Activated CD4-positive, alpha-beta T cell treated with anti-CD3 and anti-CD28 coated beads for 36 hours (primary cell): Measurements from ENCODE around the gene OR4D10. TPM values are rescaled to one million over a fixed set of nuclear protein-coding genes. Genes with fewer than 3 reads are reported as not detected.
A peak's percentile ranks its signal among the peaks of the same experiment; 100 is the strongest.
"Not testable (repeated sequence)": the region's sequence is repeated elsewhere in the genome, so short reads cannot be mapped to it uniquely, and the experiment has no call there.

Source experiments
- ATAC-seq: fragments of 200-7000 bp; cut with Tn5 transposase; one replicate; pipeline ENCODE4 v1.10.0; 2021; ENCODE audit warnings: mild to moderate bottlenecking, moderate library complexity
- CTCF ChIA-PET: fragments of 350-600 bp; sonication (Branson Sonifier 250); formaldehyde crosslinking; loops from one replicate; lab custom pipeline; 2021; ENCODE audit warnings: antibody characterized with exemption; lab: Charles Lee
- POLR2A ChIA-PET: fragments of 350-600 bp; sonication (Branson Sonifier 250); formaldehyde crosslinking; loops from one replicate; lab custom pipeline; 2021; ENCODE audit warnings: antibody characterized with exemption, inconsistent platforms; lab: Charles Lee
- DNase-seq: peaks from one replicate; pipeline ENCODE4 v3.0.0-alpha.2; 2020
- H3K27ac Mint-ChIP-seq: one replicate; pipeline ENCODE4 v1.8.0; 2021; ENCODE audit warnings: mixed read lengths
- H3K27me3 Mint-ChIP-seq: one replicate; pipeline ENCODE4 v1.8.0; 2021; ENCODE audit warnings: mixed read lengths
- H3K36me3 Mint-ChIP-seq: one replicate; pipeline ENCODE4 v1.8.0; 2021; ENCODE audit warnings: low read depth, mixed read lengths
- H3K4me1 Mint-ChIP-seq: one replicate; pipeline ENCODE4 v1.8.0; 2021; ENCODE audit warnings: mixed read lengths
- H3K4me3 Mint-ChIP-seq: one replicate; pipeline ENCODE4 v1.8.0; 2021; ENCODE audit warnings: mild to moderate bottlenecking, moderate library complexity, mixed read lengths
- H3K9me3 Mint-ChIP-seq: one replicate; pipeline ENCODE4 v1.8.0; 2021; ENCODE audit warnings: low read depth, mixed read lengths
- intact Hi-C, 2 experiments: fragments of 100-400 bp; cut with DNase I in 1 of 2; cut with micrococcal nuclease in 1 of 2; formaldehyde crosslinking; loops; one replicate each; pipeline versions ENCODE4 v1.14.2 to v1.15.1; 2022 to 2024; cut with DNase I, micrococcal nuclease
- total RNA-seq, 2 experiments: library from RNA; stranded (reverse); gene quantifications; one replicate each; pipeline ENCODE4 v1.2.3, GENCODE V29; 2021

Gene OR4D10
- not detected for total RNA-seq

DNA sequence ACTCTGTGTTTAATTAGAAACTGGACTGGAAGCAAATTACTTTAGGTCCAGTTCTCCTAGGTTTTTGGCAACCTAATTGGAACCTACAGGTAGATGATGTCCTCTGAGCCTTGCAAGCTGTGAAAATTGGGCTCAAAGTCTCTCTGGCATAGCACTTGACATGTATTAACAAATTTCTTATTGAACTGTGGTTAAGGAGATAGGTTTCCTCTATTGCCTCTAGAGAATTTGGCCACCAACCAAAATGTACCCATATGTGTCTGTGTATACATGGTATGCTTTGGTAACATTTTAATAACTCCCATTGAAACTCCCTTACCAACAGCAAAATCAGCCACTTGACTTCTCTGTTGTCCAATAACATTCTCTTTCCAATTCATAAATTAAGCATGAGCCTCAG is at the start of gene OR4D10:
TSS of gene OR4D10 (plus strand) at position 301 of the 400 bp plus-strand sequence. CDS start 4,115 bp downstream, outside the sequence.
- CTCF ChIA-PET = no interaction called here
- no peak within 1 kb of the TSS for H3K4me3 Mint-ChIP-seq

DNA sequence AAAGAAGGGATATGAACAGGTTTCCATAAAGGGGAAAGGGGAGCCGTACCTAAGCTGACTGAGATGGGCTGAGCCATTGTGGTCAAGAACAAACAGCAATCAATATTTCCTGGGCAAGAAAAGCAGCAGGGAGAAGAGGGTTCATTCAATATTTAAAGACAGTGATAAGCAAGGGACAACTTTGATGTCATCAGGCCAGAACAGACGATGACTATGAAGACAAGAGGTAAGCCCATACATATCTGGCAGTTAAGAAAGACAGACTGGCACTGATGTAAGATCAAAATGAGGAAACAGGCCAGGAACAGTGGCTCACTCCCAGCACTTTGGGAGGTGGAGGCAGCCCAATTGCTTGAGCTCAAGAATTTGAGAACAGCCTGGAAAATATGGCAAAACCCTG is 49.3 kb upstream of the OR4D10 start:
- ATAC-seq = no peak
- POLR2A ChIA-PET = no interaction called here
- H3K4me3 Mint-ChIP-seq = no peak overlapping the region
- no peaks in the 10 kb centered on the region for H3K9me3 Mint-ChIP-seq
- no peak overlapping the region for H3K27ac Mint-ChIP-seq
- intact Hi-C loops = no loop called here
- CTCF ChIA-PET = no interaction called here
- H3K36me3 Mint-ChIP-seq = no peaks in the 10 kb centered on the region
- no peaks in the 10 kb centered on the region for H3K4me1 Mint-ChIP-seq
- peaks cover under 1% of the 10 kb centered on the region for H3K27me3 Mint-ChIP-seq
- no peak for DNase-seq

More for the DNA sequence above, at the start of gene OR4D10:
- H3K4me1 Mint-ChIP-seq = no peaks in the 10 kb centered on the region
- H3K27me3 Mint-ChIP-seq = peaks cover 7% of the 10 kb centered on the region
- no peaks in the 10 kb centered on the region for H3K9me3 Mint-ChIP-seq
- POLR2A ChIA-PET = no interaction called here
- DNase-seq (no peak), ATAC-seq (no peak)
- H3K36me3 Mint-ChIP-seq = no peaks in the 10 kb centered on the region
- intact Hi-C loops = loop anchor here in 1 of 2 experiments (10.0 kb wide), 1 partner anchor 62 kb away; no protein-coding TSS in a partner anchor
- H3K27ac Mint-ChIP-seq = no peak within 1 kb of the TSS

DNA sequence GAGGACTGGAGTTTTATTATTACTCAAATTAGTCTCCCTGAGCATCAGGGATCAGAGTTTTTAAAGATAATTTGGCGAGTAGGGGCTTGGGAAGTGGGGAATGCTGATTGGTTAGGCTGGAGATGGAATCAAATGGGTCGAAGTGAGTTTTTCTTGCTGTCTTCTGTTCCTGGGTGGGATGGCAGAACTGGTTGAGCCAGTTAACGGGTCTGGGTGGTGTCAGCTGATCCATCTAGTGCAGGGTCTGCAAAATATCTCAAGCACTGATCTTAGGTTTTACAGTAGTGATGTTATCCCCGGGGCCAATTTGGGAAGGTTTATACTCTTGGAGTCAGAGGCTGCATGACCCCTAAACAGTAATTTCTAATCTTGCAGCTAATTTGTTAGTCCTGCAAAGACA is 48.0 kb upstream of the OR4D10 start:
- ATAC-seq (no peak), DNase-seq (no peak)
- intact Hi-C loops = no loop called here
- Mint-ChIP-seq H3K27ac (no peak overlapping the region), H3K27me3 (peaks cover 2% of the 10 kb centered on the region), H3K36me3 (no peaks in the 10 kb centered on the region), H3K9me3 (no peaks in the 10 kb centered on the region), H3K4me3 (no peak overlapping the region), H3K4me1 (no peaks in the 10 kb centered on the region)
- POLR2A ChIA-PET = no interaction called here
- CTCF ChIA-PET = interaction anchor here (0.7 to 1.2 kb wide), 2 partner anchors 253 to 482 kb away, joined by 3 to 4 read pairs; partner anchors contain the start of gene DTX4

DNA sequence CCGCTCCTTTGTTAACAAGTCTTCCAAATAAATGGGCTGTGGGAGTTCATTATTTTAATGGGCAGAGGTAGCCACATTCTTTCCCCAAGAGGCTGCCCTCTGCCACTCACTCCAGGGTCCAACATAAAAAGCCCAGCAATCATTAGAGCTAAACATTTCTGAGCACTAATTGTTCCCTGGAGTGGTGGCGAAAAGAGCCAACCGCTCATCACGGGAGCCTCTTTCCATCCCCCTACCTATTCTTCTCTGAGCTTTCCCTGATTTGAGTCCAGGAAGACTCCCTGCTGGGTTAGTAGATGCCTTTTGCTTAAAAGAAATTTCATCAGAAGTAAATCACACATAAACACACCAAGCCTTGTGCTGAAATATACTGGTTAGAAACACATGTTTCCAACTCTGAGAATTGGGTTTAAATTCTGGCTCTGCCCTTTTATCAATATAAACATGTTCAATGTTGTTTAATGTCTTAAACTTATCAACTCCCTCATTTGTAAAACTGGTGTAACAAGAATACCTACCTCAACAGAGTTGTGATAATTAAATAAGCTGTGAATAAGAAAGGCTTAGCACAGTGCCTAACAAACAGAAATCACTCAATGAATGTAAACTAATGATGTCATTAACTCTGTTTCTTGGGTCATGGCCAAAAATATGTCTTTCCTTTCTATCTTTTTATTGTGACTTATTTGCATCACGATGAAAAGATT is 46.6 kb upstream of the OR4D10 start, which contains the start of gene OR5A2:
TSS of gene OR5A2 (minus strand) at position 53 of the 707 bp plus-strand sequence. CDS start 3,460 bp downstream, outside the sequence.
- CTCF ChIA-PET = interaction anchor here (1.2 kb wide), 1 partner anchor 255 kb away, joined by 3 read pairs; the partner anchor contains the start of gene DTX4
- intact Hi-C loops = no loop called here
- no peak for DNase-seq
- no peaks in the 10 kb centered on the region for H3K36me3 Mint-ChIP-seq
- H3K4me3 Mint-ChIP-seq = no peak within 1 kb of the TSS
- no peak for ATAC-seq
- POLR2A ChIA-PET = no interaction called here
- no peaks in the 10 kb centered on the region for H3K4me1 Mint-ChIP-seq
- no peak within 1 kb of the TSS for H3K27ac Mint-ChIP-seq
- peaks cover 2% of the 10 kb centered on the region for H3K27me3 Mint-ChIP-seq
- H3K9me3 Mint-ChIP-seq = no peaks in the 10 kb centered on the region

DNA sequence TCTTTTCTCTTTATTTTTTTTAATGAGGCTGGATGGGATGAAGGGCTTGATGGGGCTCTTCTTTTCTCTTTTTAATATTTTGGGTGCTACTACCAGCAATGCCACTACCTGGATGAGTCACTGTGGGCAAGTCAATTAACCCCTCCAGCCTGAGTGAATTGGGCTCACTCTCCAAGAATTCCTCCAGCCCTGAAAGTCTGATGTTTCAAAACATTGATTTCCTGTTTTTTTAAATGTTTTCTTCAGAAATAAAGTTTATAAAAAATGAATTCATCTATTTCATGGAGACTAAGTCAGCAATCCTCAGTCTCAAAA is 46.1 kb upstream of the OR4D10 start:
- Mint-ChIP-seq H3K27ac (no peak overlapping the region), H3K4me1 (no peaks in the 10 kb centered on the region), H3K9me3 (no peaks in the 10 kb centered on the region), H3K27me3 (peaks cover 2% of the 10 kb centered on the region), H3K36me3 (no peaks in the 10 kb centered on the region), H3K4me3 (no peak overlapping the region)
- DNase-seq (no peak), ATAC-seq (no peak)
- intact Hi-C loops = no loop called here
- ChIA-PET POLR2A (no interaction called here), CTCF (no interaction called here)

DNA sequence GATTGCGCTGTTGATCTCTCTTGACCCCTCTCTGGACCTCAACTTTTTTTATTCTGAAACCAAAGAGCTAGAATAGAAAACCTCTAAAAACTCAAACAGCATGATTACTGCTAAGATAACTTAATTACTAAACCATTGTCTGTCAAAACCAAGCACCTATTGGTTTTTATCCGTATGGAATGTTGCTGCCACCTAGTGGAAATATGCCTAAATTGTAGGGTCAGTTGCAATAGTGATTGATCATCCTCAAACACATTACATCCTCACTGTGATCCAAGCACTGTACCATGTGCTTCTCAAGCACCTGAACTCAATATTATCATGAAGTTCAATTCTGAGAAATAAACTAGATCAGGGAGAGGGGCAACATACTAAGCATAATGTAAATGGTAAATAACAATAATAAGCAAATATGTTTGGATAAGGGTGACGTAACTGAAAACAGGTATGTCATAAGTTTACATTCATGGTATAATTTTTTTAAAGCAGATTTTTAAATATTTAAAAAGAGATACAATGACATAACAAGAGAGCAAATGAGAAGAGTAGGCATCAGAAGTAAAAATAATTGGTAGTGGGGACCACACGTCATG is 43.1 kb upstream of the OR4D10 start:
- Mint-ChIP-seq H3K27ac (no peak overlapping the region), H3K9me3 (no peaks in the 10 kb centered on the region), H3K36me3 (no peaks in the 10 kb centered on the region), H3K27me3 (peaks cover 6% of the 10 kb centered on the region), H3K4me1 (no peaks in the 10 kb centered on the region), H3K4me3 (no peak overlapping the region)
- DNase-seq = peak; percentile 45
- ATAC-seq = peak; percentile 83
- intact Hi-C loops = loop anchor here (1.0 to 5.0 kb wide), 4 partner anchors 145 to 259 kb away; no protein-coding TSS in a partner anchor
- ChIA-PET CTCF (interaction anchor here (0.7 to 3.8 kb wide), 12 partner anchors 10 to 259 kb away, joined by 3 to 33 read pairs (median 4); partner anchors contain the start of gene DTX4), POLR2A (no interaction called here)

DNA sequence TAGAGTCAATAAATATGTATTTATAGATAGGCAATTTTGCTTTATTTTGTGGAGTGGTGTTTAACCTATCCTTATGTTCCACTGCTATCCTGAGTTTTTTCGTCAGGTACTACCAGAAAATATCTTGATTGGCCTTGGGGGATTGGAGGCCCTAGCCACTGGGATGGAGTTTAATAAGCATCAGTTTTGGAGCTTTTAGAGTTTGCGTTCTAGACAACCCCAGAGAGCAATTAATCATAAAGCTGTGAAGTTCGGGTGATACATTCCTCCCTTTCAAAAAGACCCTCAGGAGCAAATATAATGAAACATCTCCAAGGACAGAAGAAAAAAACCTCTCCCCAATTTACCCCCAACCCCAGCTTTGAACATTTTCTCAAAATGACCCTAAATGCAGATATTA is 36.9 kb upstream of the OR4D10 start, which contains the start of gene OR5A1:
TSS of gene OR5A1 (plus strand) at position 301 of the 400 bp plus-strand sequence. CDS start 6,700 bp downstream, outside the sequence.
- Mint-ChIP-seq H3K27me3 (peaks cover 4% of the 10 kb centered on the region), H3K36me3 (no peaks in the 10 kb centered on the region), H3K27ac (no peak within 1 kb of the TSS), H3K4me3 (no peak within 1 kb of the TSS), H3K9me3 (no peaks in the 10 kb centered on the region), H3K4me1 (no peaks in the 10 kb centered on the region)
- POLR2A ChIA-PET = no interaction called here
- ATAC-seq = no peak
- CTCF ChIA-PET = interaction anchor here (0.6 to 2.6 kb wide), 3 partner anchors 18 to 265 kb away, joined by 3 to 7 read pairs (median 5); partner anchors contain the start of gene DTX4
- intact Hi-C loops = no loop called here
- no peak for DNase-seq

DNA sequence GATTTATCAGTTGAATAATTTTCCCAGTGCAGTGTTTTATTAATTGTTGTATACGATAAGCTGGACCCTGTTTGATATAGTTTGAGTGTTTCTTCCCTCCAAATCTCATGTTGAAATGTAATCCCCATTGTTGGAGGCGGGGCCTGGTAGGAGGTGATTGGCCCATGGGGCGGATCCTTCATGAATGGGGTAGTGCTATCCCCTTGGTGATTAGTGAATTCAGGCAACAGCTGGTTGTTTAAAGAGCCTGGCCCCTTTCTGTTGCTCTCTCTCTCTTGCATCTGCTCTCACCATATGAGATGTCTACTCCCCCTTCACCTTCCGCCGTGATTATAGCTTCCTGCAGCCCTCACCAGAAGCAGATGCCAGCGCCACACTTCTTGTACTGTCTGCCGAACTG is 35.3 kb upstream of the OR4D10 start:
- Mint-ChIP-seq H3K27ac (no peak overlapping the region), H3K9me3 (no peaks in the 10 kb centered on the region), H3K4me3 (no peak overlapping the region), H3K27me3 (peaks cover 3% of the 10 kb centered on the region), H3K4me1 (no peaks in the 10 kb centered on the region), H3K36me3 (no peaks in the 10 kb centered on the region)
- intact Hi-C loops = no loop called here
- ChIA-PET POLR2A (interaction anchor here (0.6 kb wide), 1 partner anchor 280 kb away, joined by 4 read pairs; no protein-coding TSS in a partner anchor), CTCF (interaction anchor here (0.6 to 1.2 kb wide), 2 partner anchors 20 to 38 kb away, joined by 3 read pairs; no protein-coding TSS in a partner anchor)
- ATAC-seq = no peak
- DNase-seq = no peak

DNA sequence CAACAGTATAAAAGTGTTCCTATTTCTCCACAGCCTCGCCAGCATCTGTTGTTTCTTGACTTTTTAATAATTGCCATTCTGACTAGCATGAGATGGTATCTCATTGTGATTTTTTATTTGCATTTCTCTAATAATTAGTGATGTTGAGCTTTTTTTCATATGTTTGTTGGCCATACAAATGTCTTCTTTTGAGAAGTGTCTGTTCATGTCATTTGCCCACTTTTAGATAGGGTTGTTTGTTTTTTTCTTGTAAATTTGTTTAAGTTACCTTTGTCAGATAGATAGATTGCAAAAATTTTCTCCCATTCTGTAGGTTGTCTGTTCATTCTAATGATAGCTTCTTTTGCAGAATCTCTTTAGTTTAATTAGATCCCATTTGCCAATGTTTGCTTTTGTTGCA is 27.5 kb upstream of the OR4D10 start:
- intact Hi-C loops, CTCF ChIA-PET, H3K4me1 Mint-ChIP-seq, H3K9me3 Mint-ChIP-seq, H3K27ac Mint-ChIP-seq, H3K36me3 Mint-ChIP-seq, DNase-seq, H3K27me3 Mint-ChIP-seq, POLR2A ChIA-PET, H3K4me3 Mint-ChIP-seq, ATAC-seq: not testable (repeated sequence)

DNA sequence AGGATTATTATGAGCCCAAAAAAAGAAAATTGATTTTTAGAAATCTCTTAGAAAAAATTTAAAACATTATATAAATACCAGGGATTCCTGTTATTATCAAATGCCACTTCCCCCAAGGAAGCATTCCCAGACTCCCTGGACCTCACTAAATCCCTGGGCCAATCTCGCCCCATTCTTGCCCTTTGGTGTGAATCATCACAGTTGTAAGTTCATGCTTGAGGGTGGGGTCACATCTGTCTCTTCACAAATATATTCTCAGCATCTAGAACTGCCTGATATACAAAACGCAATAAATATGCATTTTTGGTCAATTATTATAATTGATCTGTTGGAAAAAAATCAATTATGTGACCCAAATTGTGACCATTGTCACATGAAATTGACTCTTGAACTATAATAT is 24.6 kb upstream of the OR4D10 start:
- intact Hi-C loops = no loop called here
- H3K9me3 Mint-ChIP-seq = peaks cover 3% of the 10 kb centered on the region
- no peak overlapping the region for H3K27ac Mint-ChIP-seq
- DNase-seq = no peak
- ChIA-PET CTCF (no interaction called here), POLR2A (no interaction called here)
- H3K36me3 Mint-ChIP-seq = no peaks in the 10 kb centered on the region
- no peak for ATAC-seq
- H3K4me1 Mint-ChIP-seq = no peaks in the 10 kb centered on the region
- no peak overlapping the region for H3K4me3 Mint-ChIP-seq
- H3K27me3 Mint-ChIP-seq = peaks cover 5% of the 10 kb centered on the region

DNA sequence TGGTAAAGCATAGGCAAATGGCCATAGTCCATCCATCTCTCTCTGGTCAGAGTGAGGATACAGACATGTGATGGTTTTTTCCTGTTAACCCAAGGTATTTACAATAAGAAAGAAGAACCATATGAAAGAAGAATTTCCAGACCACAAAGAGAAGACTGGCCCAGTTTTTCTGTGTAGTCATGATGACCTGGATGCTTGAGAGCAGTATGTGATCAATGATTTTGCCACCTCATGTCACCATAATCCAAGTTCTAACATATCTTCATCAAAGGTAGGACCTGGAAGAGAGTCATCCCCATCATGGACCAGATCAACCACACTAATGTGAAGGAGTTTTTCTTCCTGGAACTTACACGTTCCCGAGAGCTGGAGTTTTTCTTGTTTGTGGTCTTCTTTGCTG is 16.5 kb upstream of the OR4D10 start, which contains the start of gene OR4D6:
TSS of gene OR4D6 (plus strand) at position 301 of the 400 bp plus-strand sequence. CDS start at position 301, 0 bp downstream.
- ChIA-PET POLR2A (no interaction called here), CTCF (interaction anchor here (1.5 kb wide), 1 partner anchor 26 kb away, joined by 3 read pairs; no protein-coding TSS in a partner anchor)
- DNase-seq (no peak), ATAC-seq (no peak)
- Mint-ChIP-seq H3K4me3 (no peak within 1 kb of the TSS), H3K9me3 (no peaks in the 10 kb centered on the region), H3K4me1 (no peaks in the 10 kb centered on the region), H3K27ac (no peak within 1 kb of the TSS), H3K27me3 (peaks cover 5% of the 10 kb centered on the region), H3K36me3 (no peaks in the 10 kb centered on the region)
- intact Hi-C loops = no loop called here
